ENCODE results near the gene TRIOBP.

GRCh38 chr22:37811867-37812266 lies 115.0 kb downstream of the TRIOBP start:
- TF ChIP-seq CTCF (IDR thresholded peaks at IDR 0.05), result no peak
- no peak for TF ChIP-seq POLR2A (IDR thresholded peaks at IDR 0.05; ENCODE audit: low read depth)
- no peak for TF ChIP-seq POLR2AphosphoS5 (IDR thresholded peaks at IDR 0.05)
